GM21515 (cell line): ENCODE results near the gene YWHAQ.

Source experiments
- ATAC-seq: cut with Tn5 transposase; IDR thresholded peaks from one replicate; pipeline ENCODE4 v1.9.1; 2021; ENCODE audit not compliant: unreplicated experiment

YWHAQ gene

GRCh38 chr2:9630736-9631552 lies at the start of gene YWHAQ:
Gene YWHAQ (minus strand): TSS chr2:9630997. CDS start chr2:9630452, 545 bp downstream.
- peak; percentile 89 for ATAC-seq

- no peak for ATAC-seq
Measured at GRCh38 chr2:9680082-9680481, 49.3 kb upstream of the YWHAQ start.

GRCh38 chr2:9679218-9679617 lies 48.4 kb upstream of the YWHAQ start:
- ATAC-seq = no peak

- ATAC-seq = no peak
Measured at GRCh38 chr2:9678544-9678943, 47.7 kb upstream of the YWHAQ start.

- no peak for ATAC-seq
Measured at GRCh38 chr2:9675415-9676351, 44.9 kb upstream of the YWHAQ start.

GRCh38 chr2:9674891-9675414 lies 44.2 kb upstream of the YWHAQ start:
- ATAC-seq = no peak

- ATAC-seq = no peak
Measured at GRCh38 chr2:9673914-9674481, 43.2 kb upstream of the YWHAQ start.

GRCh38 chr2:9668687-9669345 lies 38.0 kb upstream of the YWHAQ start:
- no peak for ATAC-seq

GRCh38 chr2:9667826-9668225 lies 37.0 kb upstream of the YWHAQ start:
- ATAC-seq = no peak

GRCh38 chr2:9666306-9666705 lies 35.5 kb upstream of the YWHAQ start:
- no peak for ATAC-seq

GRCh38 chr2:9665898-9666297 lies 35.1 kb upstream of the YWHAQ start:
- ATAC-seq = no peak

GRCh38 chr2:9664365-9664764 lies 33.6 kb upstream of the YWHAQ start:
- ATAC-seq = no peak

- peak; percentile 86 for ATAC-seq
Measured at GRCh38 chr2:9663008-9663879, 32.4 kb upstream of the YWHAQ start.

GRCh38 chr2:9661261-9661660 lies 30.5 kb upstream of the YWHAQ start:
- no peak for ATAC-seq

GRCh38 chr2:9660781-9661180 lies 30.0 kb upstream of the YWHAQ start:
- ATAC-seq = no peak

GRCh38 chr2:9660154-9660553 lies 29.4 kb upstream of the YWHAQ start:
- no peak for ATAC-seq

- ATAC-seq = no peak
Measured at GRCh38 chr2:9658972-9659371, 28.2 kb upstream of the YWHAQ start.

GRCh38 chr2:9657731-9658130 lies 26.9 kb upstream of the YWHAQ start:
- ATAC-seq = no peak

- ATAC-seq = no peak
Measured at GRCh38 chr2:9657083-9657482, 26.3 kb upstream of the YWHAQ start.

GRCh38 chr2:9656270-9656766 lies 25.5 kb upstream of the YWHAQ start:
- ATAC-seq = peak; percentile 77
